Erythroblast (primary cell): ENCODE data around the gene RIPPLY1.

Source experiments
- GATA1 ChIP-seq: IDR thresholded peaks from 2 replicates; pipeline ENCODE4 v1.6.1; 2011; ENCODE audit warnings: low read depth, mild to moderate bottlenecking, control low read depth, low read length, moderate library complexity
- POLR2A ChIP-seq: IDR thresholded peaks from 2 replicates; pipeline ENCODE4 v1.6.1; 2011; ENCODE audit warnings: mild to moderate bottlenecking, low read length

DNA sequence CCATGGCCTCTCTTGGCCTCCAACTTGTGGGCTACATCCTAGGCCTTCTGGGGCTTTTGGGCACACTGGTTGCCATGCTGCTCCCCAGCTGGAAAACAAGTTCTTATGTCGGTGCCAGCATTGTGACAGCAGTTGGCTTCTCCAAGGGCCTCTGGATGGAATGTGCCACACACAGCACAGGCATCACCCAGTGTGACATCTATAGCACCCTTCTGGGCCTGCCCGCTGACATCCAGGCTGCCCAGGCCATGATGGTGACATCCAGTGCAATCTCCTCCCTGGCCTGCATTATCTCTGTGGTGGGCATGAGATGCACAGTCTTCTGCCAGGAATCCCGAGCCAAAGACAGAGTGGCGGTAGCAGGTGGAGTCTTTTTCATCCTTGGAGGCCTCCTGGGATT lies 25.1 kb upstream of the RIPPLY1 start:
- TF ChIP-seq POLR2A (no peak), GATA1 (no peak)
